Stimulated activated CD4-positive, alpha-beta T cell treated with anti-CD3 and anti-CD28 coated beads, Interleukin-15, amount 100 ng/mL, for 24 hours (primary cell): ENCODE results near the gene HIPK2.

Experiments
- DNase-seq: peaks from one replicate; pipeline ENCODE4 v3.0.0-alpha.2; 2020

HIPK2 gene

GRCh38 chr7:139782932-139783331, 5.1 kb upstream of the HIPK2 start:
- DNase-seq: no peak

GRCh38 chr7:139777133-139777891, 486 bp downstream of the HIPK2 start:
- DNase-seq: peak; percentile 56

GRCh38 chr7:139776486-139777132, 1.2 kb downstream of the HIPK2 start:
- peak; percentile 43 for DNase-seq

GRCh38 chr7:139775829-139776266, 1.9 kb downstream of the HIPK2 start:
- peak; percentile 71 for DNase-seq

GRCh38 chr7:139774376-139774775, 3.4 kb downstream of the HIPK2 start:
- no peak for DNase-seq

GRCh38 chr7:139773371-139773770, 4.4 kb downstream of the HIPK2 start:
- DNase-seq: no peak

GRCh38 chr7:139772873-139773272, 4.9 kb downstream of the HIPK2 start:
- no peak for DNase-seq

GRCh38 chr7:139772115-139772514, 5.7 kb downstream of the HIPK2 start:
- no peak for DNase-seq

- no peak for DNase-seq
Observed at GRCh38 chr7:139771001-139771956, 6.5 kb downstream of the HIPK2 start.

- no peak for DNase-seq
Observed at GRCh38 chr7:139769761-139770160, 8.0 kb downstream of the HIPK2 start.

- DNase-seq: no peak
Observed at GRCh38 chr7:139769066-139769465, 8.7 kb downstream of the HIPK2 start.

GRCh38 chr7:139768249-139768824, 9.5 kb downstream of the HIPK2 start:
- no peak for DNase-seq

- DNase-seq: no peak
Observed at GRCh38 chr7:139767561-139767982, 10.2 kb downstream of the HIPK2 start.

- no peak for DNase-seq
Observed at GRCh38 chr7:139765143-139765542, 12.7 kb downstream of the HIPK2 start.

GRCh38 chr7:139763330-139763729, 14.5 kb downstream of the HIPK2 start:
- no peak for DNase-seq

- no peak for DNase-seq
Observed at GRCh38 chr7:139762886-139763285, 14.9 kb downstream of the HIPK2 start.

GRCh38 chr7:139758388-139758787, 19.4 kb downstream of the HIPK2 start:
- no peak for DNase-seq

- no peak for DNase-seq
Observed at GRCh38 chr7:139757968-139758367, 19.8 kb downstream of the HIPK2 start.

GRCh38 chr7:139753693-139754111, 24.1 kb downstream of the HIPK2 start:
- no peak for DNase-seq

GRCh38 chr7:139753081-139753692, 24.6 kb downstream of the HIPK2 start:
- no peak for DNase-seq

GRCh38 chr7:139752604-139753003, 25.2 kb downstream of the HIPK2 start:
- DNase-seq: no peak

- DNase-seq: no peak
Observed at GRCh38 chr7:139752148-139752547, 25.6 kb downstream of the HIPK2 start.
